ENCODE measurements around the gene JAM3. TPM values are rescaled to one million over a fixed set of nuclear protein-coding genes. Genes with fewer than 3 reads are reported as not detected.

Gene JAM3
- polyA plus RNA-seq, 1 donor from 2014 or later = 46.1 TPM

DNA sequence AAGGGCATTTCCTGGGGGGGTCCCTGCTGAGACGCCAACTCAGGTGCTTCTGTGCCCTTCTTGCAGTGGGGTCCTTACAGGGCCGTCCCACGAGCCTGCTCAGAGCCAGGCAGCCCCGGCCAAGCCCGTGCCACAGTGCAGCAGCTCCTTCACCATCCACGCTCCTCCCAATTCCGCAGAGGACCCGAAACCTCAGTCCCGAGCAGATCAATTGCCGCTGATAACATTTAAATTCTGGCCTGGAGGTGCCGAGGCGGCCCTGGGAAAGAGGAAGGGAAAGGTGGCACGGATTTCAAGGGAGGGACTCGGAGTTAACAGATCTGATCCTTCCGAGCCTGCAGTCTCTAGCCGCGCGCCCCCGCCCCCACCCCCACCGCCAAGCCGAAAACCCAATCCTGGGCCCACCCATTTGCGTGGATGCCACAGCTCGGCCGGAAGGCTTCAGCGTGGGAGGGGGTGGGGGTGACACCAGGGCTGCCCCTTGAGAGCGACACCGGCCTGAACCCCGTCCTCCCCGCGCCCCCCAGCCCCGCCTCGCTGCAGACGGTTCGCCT, 32.3 kb upstream of the JAM3 start:
- H3K4me3 ChIP-seq (ENCODE audit: low read length) = peak overlapping the region; percentile 71
- H3K9me3 ChIP-seq (ENCODE audit: low read length) = no peaks in the 10 kb centered on the region
- no peaks in the 10 kb centered on the region for H3F3A ChIP-seq (ENCODE audit: insufficient read depth, low read length, poor library complexity, severe bottlenecking)
- no peaks in the 10 kb centered on the region for H4K20me1 ChIP-seq (ENCODE audit: insufficient read depth)
- no peak overlapping the region for H3K27ac ChIP-seq (ENCODE audit: low read length)
- TF ChIP-seq POLR2AphosphoS5 (IDR thresholded peaks at IDR 0.05) = no peak
- TF ChIP-seq TAF1 (IDR thresholded peaks at IDR 0.05; ENCODE audit: low read depth) = no peak
- TF ChIP-seq EZH2 (IDR thresholded peaks at IDR 0.05; ENCODE audit: borderline replicate concordance, insufficient read depth, low read length, poor library complexity, severe bottlenecking) = no peak
- TF ChIP-seq, protein P1, sequence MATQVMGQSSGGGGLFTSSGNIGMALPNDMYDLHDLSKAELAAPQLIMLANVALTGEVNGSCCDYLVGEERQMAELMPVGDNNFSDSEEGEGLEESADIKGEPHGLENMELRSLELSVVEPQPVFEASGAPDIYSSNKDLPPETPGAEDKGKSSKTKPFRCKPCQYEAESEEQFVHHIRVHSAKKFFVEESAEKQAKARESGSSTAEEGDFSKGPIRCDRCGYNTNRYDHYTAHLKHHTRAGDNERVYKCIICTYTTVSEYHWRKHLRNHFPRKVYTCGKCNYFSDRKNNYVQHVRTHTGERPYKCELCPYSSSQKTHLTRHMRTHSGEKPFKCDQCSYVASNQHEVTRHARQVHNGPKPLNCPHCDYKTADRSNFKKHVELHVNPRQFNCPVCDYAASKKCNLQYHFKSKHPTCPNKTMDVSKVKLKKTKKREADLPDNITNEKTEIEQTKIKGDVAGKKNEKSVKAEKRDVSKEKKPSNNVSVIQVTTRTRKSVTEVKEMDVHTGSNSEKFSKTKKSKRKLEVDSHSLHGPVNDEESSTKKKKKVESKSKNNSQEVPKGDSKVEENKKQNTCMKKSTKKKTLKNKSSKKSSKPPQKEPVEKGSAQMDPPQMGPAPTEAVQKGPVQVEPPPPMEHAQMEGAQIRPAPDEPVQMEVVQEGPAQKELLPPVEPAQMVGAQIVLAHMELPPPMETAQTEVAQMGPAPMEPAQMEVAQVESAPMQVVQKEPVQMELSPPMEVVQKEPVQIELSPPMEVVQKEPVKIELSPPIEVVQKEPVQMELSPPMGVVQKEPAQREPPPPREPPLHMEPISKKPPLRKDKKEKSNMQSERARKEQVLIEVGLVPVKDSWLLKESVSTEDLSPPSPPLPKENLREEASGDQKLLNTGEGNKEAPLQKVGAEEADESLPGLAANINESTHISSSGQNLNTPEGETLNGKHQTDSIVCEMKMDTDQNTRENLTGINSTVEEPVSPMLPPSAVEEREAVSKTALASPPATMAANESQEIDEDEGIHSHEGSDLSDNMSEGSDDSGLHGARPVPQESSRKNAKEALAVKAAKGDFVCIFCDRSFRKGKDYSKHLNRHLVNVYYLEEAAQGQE (IDR thresholded peaks at IDR 0.05; ENCODE audit: borderline replicate concordance) = no peak
- TF ChIP-seq, protein P2, sequence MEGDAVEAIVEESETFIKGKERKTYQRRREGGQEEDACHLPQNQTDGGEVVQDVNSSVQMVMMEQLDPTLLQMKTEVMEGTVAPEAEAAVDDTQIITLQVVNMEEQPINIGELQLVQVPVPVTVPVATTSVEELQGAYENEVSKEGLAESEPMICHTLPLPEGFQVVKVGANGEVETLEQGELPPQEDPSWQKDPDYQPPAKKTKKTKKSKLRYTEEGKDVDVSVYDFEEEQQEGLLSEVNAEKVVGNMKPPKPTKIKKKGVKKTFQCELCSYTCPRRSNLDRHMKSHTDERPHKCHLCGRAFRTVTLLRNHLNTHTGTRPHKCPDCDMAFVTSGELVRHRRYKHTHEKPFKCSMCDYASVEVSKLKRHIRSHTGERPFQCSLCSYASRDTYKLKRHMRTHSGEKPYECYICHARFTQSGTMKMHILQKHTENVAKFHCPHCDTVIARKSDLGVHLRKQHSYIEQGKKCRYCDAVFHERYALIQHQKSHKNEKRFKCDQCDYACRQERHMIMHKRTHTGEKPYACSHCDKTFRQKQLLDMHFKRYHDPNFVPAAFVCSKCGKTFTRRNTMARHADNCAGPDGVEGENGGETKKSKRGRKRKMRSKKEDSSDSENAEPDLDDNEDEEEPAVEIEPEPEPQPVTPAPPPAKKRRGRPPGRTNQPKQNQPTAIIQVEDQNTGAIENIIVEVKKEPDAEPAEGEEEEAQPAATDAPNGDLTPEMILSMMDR (IDR thresholded peaks at IDR 0.05; ENCODE audit: poor library complexity, severe bottlenecking) = no peak
- H3K9me2 ChIP-seq (ENCODE audit: insufficient read depth, low read length) = no peaks in the 10 kb centered on the region
- peak overlapping the region; percentile 76 for H3K4me2 ChIP-seq (ENCODE audit: low read length)
- no peaks in the 10 kb centered on the region for H3K27me3 ChIP-seq (ENCODE audit: insufficient read depth, low read depth, low read length)
- H3K36me3 ChIP-seq (ENCODE audit: insufficient read depth, low read length) = no peaks in the 10 kb centered on the region
- H3K9ac ChIP-seq (ENCODE audit: low read length) = peak overlapping the region; percentile 65
- no peaks in the 10 kb centered on the region for H3K79me2 ChIP-seq (replicated peaks; ENCODE audit: insufficient read depth, low read length)
- H2AFZ ChIP-seq (ENCODE audit: low read depth, low read length) = peak overlapping the region; percentile 69

DNA sequence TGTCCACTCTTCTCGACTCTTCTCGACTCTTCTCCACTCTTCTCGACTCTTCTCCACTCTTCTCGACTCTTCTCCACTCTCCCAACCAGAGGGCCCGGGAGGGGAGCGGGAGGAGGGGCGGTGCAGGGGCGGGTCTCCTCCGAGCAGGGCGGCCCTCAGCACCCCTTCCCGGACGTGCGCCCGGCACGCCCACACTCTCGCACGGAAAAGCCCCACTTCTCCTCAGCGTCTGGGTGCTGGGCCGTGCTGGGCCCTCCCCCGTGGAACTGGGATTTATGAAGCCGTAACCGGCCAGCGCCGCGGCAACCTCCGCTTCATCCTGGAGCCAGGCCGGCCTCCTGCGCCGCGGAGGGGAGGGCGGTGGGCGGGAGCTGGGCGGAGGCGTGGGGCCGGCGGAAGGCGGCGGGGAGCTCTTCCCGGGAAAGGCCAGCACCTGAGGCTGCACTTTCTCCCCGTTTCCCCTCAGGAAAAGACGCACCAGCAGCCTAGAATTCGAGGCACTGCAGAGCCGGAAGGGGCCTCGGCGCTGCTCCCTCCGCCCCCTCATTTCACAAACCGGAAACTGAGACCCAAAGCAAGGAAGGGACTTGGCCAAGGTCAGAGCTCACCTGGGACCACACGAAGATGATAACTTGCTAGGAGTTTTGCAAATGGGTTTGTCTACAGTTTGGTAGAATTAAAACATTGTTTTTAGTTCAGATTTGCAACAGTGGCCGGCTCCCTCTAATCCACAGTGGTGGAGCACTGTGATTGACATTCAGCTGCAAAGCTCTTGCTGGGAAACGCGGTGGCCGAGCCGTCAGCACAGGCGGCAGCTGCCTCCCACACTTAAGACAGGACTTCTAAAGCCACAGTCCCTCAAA, 31.6 kb upstream of the JAM3 start:
- no peaks in the 10 kb centered on the region for H3F3A ChIP-seq (ENCODE audit: insufficient read depth, low read length, poor library complexity, severe bottlenecking)

More for the DNA sequence above, 31.6 kb upstream of the JAM3 start:
- H3K9me3 ChIP-seq (ENCODE audit: low read length) = no peaks in the 10 kb centered on the region
- H4K20me1 ChIP-seq (ENCODE audit: insufficient read depth) = no peaks in the 10 kb centered on the region
- H3K4me3 ChIP-seq (ENCODE audit: low read length) = peak overlapping the region; percentile 71
- TF ChIP-seq, protein P2 (IDR thresholded peaks at IDR 0.05; ENCODE audit: poor library complexity, severe bottlenecking) = no peak
- TF ChIP-seq SMC3 (conservative IDR thresholded peaks at IDR 0.05; ENCODE audit: poor library complexity) (peak; percentile 11), TAF1 (IDR thresholded peaks at IDR 0.05; ENCODE audit: low read depth) (no peak), MXI1 (conservative IDR thresholded peaks at IDR 0.05; ENCODE audit: poor library complexity, severe bottlenecking) (peak; percentile 34)
- peak overlapping the region; percentile 60 for H3K27ac ChIP-seq (ENCODE audit: low read length)
- peak overlapping the region; percentile 69 for H2AFZ ChIP-seq (ENCODE audit: low read depth, low read length)
- H3K27me3 ChIP-seq (ENCODE audit: insufficient read depth, low read depth, low read length) = no peaks in the 10 kb centered on the region
- H3K9me2 ChIP-seq (ENCODE audit: insufficient read depth, low read length) = no peaks in the 10 kb centered on the region
- H3K36me3 ChIP-seq (ENCODE audit: insufficient read depth, low read length) = no peaks in the 10 kb centered on the region
- no peaks in the 10 kb centered on the region for H3K79me2 ChIP-seq (replicated peaks; ENCODE audit: insufficient read depth, low read length)
- peak overlapping the region; percentile 65 for H3K9ac ChIP-seq (ENCODE audit: low read length)
- H3K4me2 ChIP-seq (ENCODE audit: low read length) = peak overlapping the region; percentile 76
